Epidermal melanocyte (primary cell): ENCODE measurements around the gene PHGDH.
"Not testable (repeated sequence)": the region's sequence is repeated elsewhere in the genome, so short reads cannot be mapped to it uniquely, and the experiment has no call there.

Source experiments
- DNase-seq: peaks from one replicate; pipeline ENCODE4 v3.0.0; 2011; ENCODE audit warnings: low spot score; ENCODE audit not compliant: insufficient read length

PHGDH gene

GRCh38 chr1:119762953-119763352 lies 51.2 kb downstream of the PHGDH start:
- no peak for DNase-seq

- no peak for DNase-seq
These were observed 52.5 kb downstream of the PHGDH start for GRCh38 chr1:119764220-119764619.

- no peak for DNase-seq
These were observed 54.6 kb downstream of the PHGDH start for GRCh38 chr1:119766374-119766794.

GRCh38 chr1:119767486-119767885 lies 55.8 kb downstream of the PHGDH start:
- no peak for DNase-seq

- no peak for DNase-seq
These were observed 57.0 kb downstream of the PHGDH start, which contains the start of gene HMGCS2 for GRCh38 chr1:119768778-119769177. Gene HMGCS2, minus strand, starts transcription at chr1:119768905. Its CDS starts 61 bp downstream, at chr1:119768844.

- DNase-seq = peak; percentile 29
These were observed 59.3 kb downstream of the PHGDH start for GRCh38 chr1:119771016-119771415.

- DNase-seq = peak; percentile 22
These were observed 60.0 kb downstream of the PHGDH start for GRCh38 chr1:119771770-119772169.

- DNase-seq = no peak
These were observed 60.6 kb downstream of the PHGDH start for GRCh38 chr1:119772298-119772697.

- peak; percentile 26 for DNase-seq
These were observed 62.0 kb downstream of the PHGDH start for GRCh38 chr1:119773711-119774241.

- no peak for DNase-seq
These were observed 63.2 kb downstream of the PHGDH start for GRCh38 chr1:119774746-119775490.

- DNase-seq = no peak
These were observed 66.6 kb downstream of the PHGDH start for GRCh38 chr1:119778359-119778758.

GRCh38 chr1:119778886-119779560 lies 67.3 kb downstream of the PHGDH start:
- no peak for DNase-seq

GRCh38 chr1:119779869-119780356 lies 68.2 kb downstream of the PHGDH start:
- DNase-seq = no peak

- DNase-seq = no peak
These were observed 69.9 kb downstream of the PHGDH start for GRCh38 chr1:119781434-119782210.

- DNase-seq = no peak
These were observed 71.0 kb downstream of the PHGDH start for GRCh38 chr1:119782631-119783325.

- no peak for DNase-seq
These were observed 71.8 kb downstream of the PHGDH start for GRCh38 chr1:119783354-119784185.

- no peak for DNase-seq
These were observed 72.6 kb downstream of the PHGDH start for GRCh38 chr1:119784191-119784781.

- not testable (repeated sequence) for DNase-seq
These were observed 74.3 kb downstream of the PHGDH start for GRCh38 chr1:119786046-119786445.

GRCh38 chr1:119786473-119787050 lies 74.8 kb downstream of the PHGDH start:
- not testable (repeated sequence) for DNase-seq
